Measurements from ENCODE around the gene ZBTB44. TPM values are rescaled to one million over a fixed set of nuclear protein-coding genes. Genes with fewer than 3 reads are reported as not detected.
"Not testable (repeated sequence)": the region's sequence is repeated elsewhere in the genome, so short reads cannot be mapped to it uniquely, and the experiment has no call there.

ZBTB44 gene
- total and polyA plus RNA-seq, 2 donors, result 12.1 to 85.6 TPM

GRCh38 chr11:130251763-130252162 lies 63.0 kb downstream of the ZBTB44 start:
- not testable (repeated sequence) for H3K36me3 ChIP-seq (ENCODE audit: insufficient read depth); H3K4me1 ChIP-seq (ENCODE audit: insufficient read depth); H3K27ac ChIP-seq (ENCODE audit: low read depth); DNase-seq (ENCODE audit: extremely low spot score); H3K4me3 ChIP-seq (ENCODE audit: low read depth, low read length)
- WGBS, result 90% methylated on average over 1 of the region's 1 CpG

- not testable (repeated sequence) for DNase-seq (ENCODE audit: extremely low spot score); H3K4me1 ChIP-seq (ENCODE audit: insufficient read depth); H3K4me3 ChIP-seq (ENCODE audit: low read depth, low read length); H3K36me3 ChIP-seq (ENCODE audit: insufficient read depth); H3K27ac ChIP-seq (ENCODE audit: low read depth)
- 88% methylated on average over 5 of the region's 5 CpGs for WGBS
Observed at GRCh38 chr11:130249929-130250328, 64.8 kb downstream of the ZBTB44 start.

GRCh38 chr11:130249371-130249770 lies 65.3 kb downstream of the ZBTB44 start:
- 96% methylated on average over 5 of the region's 5 CpGs for WGBS
- DNase-seq (ENCODE audit: extremely low spot score), result no peak
- Histone ChIP-seq H3K36me3 (ENCODE audit: insufficient read depth) (no peaks in the 10 kb centered on the region), H3K27ac (ENCODE audit: low read depth) (no peak overlapping the region), H3K4me1 (ENCODE audit: insufficient read depth) (peaks cover 3% of the 10 kb centered on the region), H3K4me3 (ENCODE audit: low read depth, low read length) (no peak overlapping the region)

GRCh38 chr11:130247319-130247718 lies 67.4 kb downstream of the ZBTB44 start:
- peaks cover 3% of the 10 kb centered on the region for H3K4me1 ChIP-seq (ENCODE audit: insufficient read depth)
- no peak overlapping the region for H3K4me3 ChIP-seq (ENCODE audit: low read depth, low read length)
- WGBS, result 73% methylated on average over 2 of the region's 2 CpGs
- no peak overlapping the region for H3K27ac ChIP-seq (ENCODE audit: low read depth)
- no peaks in the 10 kb centered on the region for H3K36me3 ChIP-seq (ENCODE audit: insufficient read depth)
- no peak for DNase-seq (ENCODE audit: extremely low spot score)

- Histone ChIP-seq H3K27ac (ENCODE audit: low read depth) (no peak overlapping the region), H3K4me3 (ENCODE audit: low read depth, low read length) (no peak overlapping the region), H3K4me1 (ENCODE audit: insufficient read depth) (peaks cover 3% of the 10 kb centered on the region), H3K36me3 (ENCODE audit: insufficient read depth) (no peaks in the 10 kb centered on the region)
- WGBS, result 67% methylated on average over 3 of the region's 3 CpGs
- DNase-seq (ENCODE audit: extremely low spot score), result no peak
Observed at GRCh38 chr11:130246738-130247137, 68.0 kb downstream of the ZBTB44 start.

- WGBS, result 41% methylated on average over 1 of the region's 1 CpG
- Histone ChIP-seq H3K4me3 (ENCODE audit: low read depth, low read length) (no peak overlapping the region), H3K36me3 (ENCODE audit: insufficient read depth) (no peaks in the 10 kb centered on the region), H3K4me1 (ENCODE audit: insufficient read depth) (peaks cover 3% of the 10 kb centered on the region), H3K27ac (ENCODE audit: low read depth) (no peak overlapping the region)
- no peak for DNase-seq (ENCODE audit: extremely low spot score)
Observed at GRCh38 chr11:130246270-130246669, 68.4 kb downstream of the ZBTB44 start.

GRCh38 chr11:130245375-130245774 lies 69.3 kb downstream of the ZBTB44 start:
- H3K27ac ChIP-seq (ENCODE audit: low read depth); H3K4me1 ChIP-seq (ENCODE audit: insufficient read depth); DNase-seq (ENCODE audit: extremely low spot score); H3K4me3 ChIP-seq (ENCODE audit: low read depth, low read length); H3K36me3 ChIP-seq (ENCODE audit: insufficient read depth): not testable (repeated sequence)
- WGBS, result 92% methylated on average over 6 of the region's 6 CpGs

GRCh38 chr11:130244848-130245247 lies 69.9 kb downstream of the ZBTB44 start:
- Histone ChIP-seq H3K4me1 (ENCODE audit: insufficient read depth) (peaks cover 2% of the 10 kb centered on the region), H3K4me3 (ENCODE audit: low read depth, low read length) (no peak overlapping the region), H3K36me3 (ENCODE audit: insufficient read depth) (no peaks in the 10 kb centered on the region), H3K27ac (ENCODE audit: low read depth) (no peak overlapping the region)
- no peak for DNase-seq (ENCODE audit: extremely low spot score)
- 94% methylated on average over 3 of the region's 3 CpGs for WGBS

GRCh38 chr11:130243816-130244215 lies 70.9 kb downstream of the ZBTB44 start:
- Histone ChIP-seq H3K4me3 (ENCODE audit: low read depth, low read length) (no peak overlapping the region), H3K27ac (ENCODE audit: low read depth) (no peak overlapping the region), H3K4me1 (ENCODE audit: insufficient read depth) (peaks cover 2% of the 10 kb centered on the region), H3K36me3 (ENCODE audit: insufficient read depth) (no peaks in the 10 kb centered on the region)
- DNase-seq (ENCODE audit: extremely low spot score), result no peak
- WGBS, result 72% methylated on average over 2 of the region's 2 CpGs

- peaks cover 2% of the 10 kb centered on the region for H3K4me1 ChIP-seq (ENCODE audit: insufficient read depth)
- H3K36me3 ChIP-seq (ENCODE audit: insufficient read depth), result no peaks in the 10 kb centered on the region
- no peak for DNase-seq (ENCODE audit: extremely low spot score)
- no peak overlapping the region for H3K4me3 ChIP-seq (ENCODE audit: low read depth, low read length)
- no peak overlapping the region for H3K27ac ChIP-seq (ENCODE audit: low read depth)
- 92% methylated on average over 2 of the region's 2 CpGs for WGBS
Observed at GRCh38 chr11:130241713-130242112, 73.0 kb downstream of the ZBTB44 start.

- WGBS, result 87% methylated on average over 6 of the region's 6 CpGs
- Histone ChIP-seq H3K4me1 (ENCODE audit: insufficient read depth) (no peaks in the 10 kb centered on the region), H3K36me3 (ENCODE audit: insufficient read depth) (no peaks in the 10 kb centered on the region), H3K27ac (ENCODE audit: low read depth) (no peak overlapping the region), H3K4me3 (ENCODE audit: low read depth, low read length) (no peak overlapping the region)
- DNase-seq (ENCODE audit: extremely low spot score), result no peak
Observed at GRCh38 chr11:130237282-130238006, 77.3 kb downstream of the ZBTB44 start.

GRCh38 chr11:130234315-130234714 lies 80.4 kb downstream of the ZBTB44 start:
- no peak overlapping the region for H3K4me3 ChIP-seq (ENCODE audit: low read depth, low read length)
- no peak overlapping the region for H3K27ac ChIP-seq (ENCODE audit: low read depth)
- DNase-seq (ENCODE audit: extremely low spot score), result no peak
- H3K36me3 ChIP-seq (ENCODE audit: insufficient read depth), result no peaks in the 10 kb centered on the region
- no peaks in the 10 kb centered on the region for H3K4me1 ChIP-seq (ENCODE audit: insufficient read depth)

GRCh38 chr11:130233888-130234287 lies 80.8 kb downstream of the ZBTB44 start:
- 94% methylated on average over 3 of the region's 3 CpGs for WGBS
- DNase-seq (ENCODE audit: extremely low spot score); H3K36me3 ChIP-seq (ENCODE audit: insufficient read depth); H3K4me3 ChIP-seq (ENCODE audit: low read depth, low read length); H3K27ac ChIP-seq (ENCODE audit: low read depth); H3K4me1 ChIP-seq (ENCODE audit: insufficient read depth): not testable (repeated sequence)

GRCh38 chr11:130233486-130233885 lies 81.2 kb downstream of the ZBTB44 start:
- H3K36me3 ChIP-seq (ENCODE audit: insufficient read depth); H3K4me1 ChIP-seq (ENCODE audit: insufficient read depth): not testable (repeated sequence)

GRCh38 chr11:130227373-130227772 lies 87.3 kb downstream of the ZBTB44 start:
- 96% methylated on average over 4 of the region's 4 CpGs for WGBS
- Histone ChIP-seq H3K27ac (ENCODE audit: low read depth) (no peak overlapping the region), H3K4me3 (ENCODE audit: low read depth, low read length) (no peak overlapping the region), H3K36me3 (ENCODE audit: insufficient read depth) (no peaks in the 10 kb centered on the region), H3K4me1 (ENCODE audit: insufficient read depth) (no peaks in the 10 kb centered on the region)
- no peak for DNase-seq (ENCODE audit: extremely low spot score)

More at GRCh38 chr11:130233486-130233885, 81.2 kb downstream of the ZBTB44 start:
- H3K4me3 ChIP-seq (ENCODE audit: low read depth, low read length); H3K27ac ChIP-seq (ENCODE audit: low read depth); DNase-seq (ENCODE audit: extremely low spot score): not testable (repeated sequence)

All from urinary bladder (tissue), 4 donors.